Posterior cingulate gyrus (tissue), 11 donors: ENCODE results near the gene LRRC8D.

Experiments
- DNase-seq, 10 donors: peaks; one replicate each; pipeline versions ENCODE4 v3.0.0 to v3.0.0-alpha.2; 2020 to 2021; ENCODE audit warnings: mixed read lengths in 3 of 10
- intact Hi-C: fragments of 100-400 bp; cut with DNase I; formaldehyde crosslinking; loops from one replicate; pipeline ENCODE4 v1.15.1; 2023

Gene LRRC8D

DNA sequence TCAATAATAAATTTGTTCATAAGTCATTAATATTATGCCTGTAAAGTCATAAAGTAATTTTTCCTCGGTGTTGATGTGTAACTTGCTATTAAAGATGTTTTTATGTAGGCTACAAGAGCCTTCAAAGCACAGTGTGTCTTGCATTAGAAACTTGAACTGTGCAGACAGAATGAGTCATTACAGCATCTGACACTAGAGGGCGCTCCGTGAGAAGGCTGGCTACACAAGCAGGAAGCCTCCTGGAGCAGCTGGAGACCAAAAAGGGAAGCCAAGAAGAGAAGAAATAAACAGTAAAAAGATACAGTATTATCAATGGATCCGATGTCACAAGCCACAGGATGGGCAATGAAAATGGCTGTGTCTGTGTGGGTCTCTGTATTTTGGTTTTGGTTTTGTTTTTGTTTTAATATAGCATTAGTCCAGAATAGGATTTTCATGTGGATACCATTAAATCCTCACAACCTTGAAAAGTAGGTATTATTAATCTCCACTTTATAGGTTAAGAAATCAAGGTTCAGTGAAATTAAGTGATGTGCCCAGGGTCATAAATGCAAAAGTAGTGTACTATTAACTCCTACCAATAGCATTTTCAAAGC lies 16.1 kb upstream of the LRRC8D start:
- peak; percentile 66 to 97 (median 91) for DNase-seq
- intact Hi-C loops = loop anchor here (1.0 kb wide), 1 partner anchor 183 kb away; no protein-coding TSS in a partner anchor

DNA sequence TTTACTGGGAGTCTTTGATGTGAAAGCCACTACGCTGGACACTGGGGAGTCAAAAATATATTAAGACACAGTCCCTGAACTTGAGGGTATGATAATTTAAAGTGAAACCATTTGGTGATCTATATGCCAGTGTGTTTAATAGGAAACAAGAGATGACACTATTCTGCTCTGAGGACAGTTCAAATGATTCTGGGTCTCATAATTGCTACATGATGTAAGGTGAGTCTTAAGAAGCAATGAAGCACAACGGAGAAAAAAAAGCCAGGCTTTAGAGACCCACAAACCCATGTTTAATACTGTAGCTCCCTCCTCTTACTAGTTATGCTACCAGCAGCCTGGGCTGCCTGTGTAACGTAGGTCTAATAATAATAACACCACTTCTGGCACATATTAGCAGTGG lies 14.2 kb upstream of the LRRC8D start:
- intact Hi-C loops = no loop called here
- no peak for DNase-seq

DNA sequence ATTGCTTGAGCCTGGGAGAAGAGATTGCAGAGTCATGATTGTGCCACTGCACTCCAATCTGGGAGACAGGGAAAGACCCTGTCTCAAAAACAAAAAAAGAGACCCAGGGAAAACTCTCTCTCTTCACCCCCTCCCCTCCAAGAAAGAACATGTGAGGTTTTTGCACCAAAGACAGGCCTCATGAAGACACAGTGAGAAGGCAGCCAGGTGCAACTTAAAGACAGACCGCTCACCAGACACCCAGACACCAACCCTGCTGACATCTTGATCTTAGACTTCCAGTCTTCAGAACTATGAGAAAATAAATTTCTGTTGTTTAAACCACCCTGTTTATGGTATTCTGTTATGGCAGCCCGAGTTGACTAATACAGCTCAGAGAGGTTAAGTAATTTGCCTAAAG lies 13.3 kb upstream of the LRRC8D start:
- no peak for DNase-seq
- intact Hi-C loops = no loop called here

DNA sequence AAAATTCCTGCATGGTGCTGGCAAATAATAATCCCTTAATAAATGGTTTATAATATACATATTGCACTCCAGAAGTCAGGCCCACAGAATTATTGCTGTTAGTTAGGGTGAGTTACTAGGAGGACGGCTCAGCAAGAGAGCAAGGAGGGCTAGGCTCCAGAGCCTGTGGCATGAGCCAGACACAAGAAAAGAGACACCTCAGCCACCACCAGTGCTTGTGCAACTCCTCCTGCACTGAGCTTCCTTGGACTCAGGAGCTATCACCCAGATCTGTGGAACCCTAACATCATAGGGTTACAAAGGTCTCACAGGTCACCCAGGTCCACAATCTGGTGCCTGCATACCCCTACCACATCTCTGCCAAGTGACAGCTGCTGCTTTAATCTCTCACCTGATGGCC lies 12.8 kb upstream of the LRRC8D start:
- DNase-seq = no peak
- intact Hi-C loops = no loop called here

DNA sequence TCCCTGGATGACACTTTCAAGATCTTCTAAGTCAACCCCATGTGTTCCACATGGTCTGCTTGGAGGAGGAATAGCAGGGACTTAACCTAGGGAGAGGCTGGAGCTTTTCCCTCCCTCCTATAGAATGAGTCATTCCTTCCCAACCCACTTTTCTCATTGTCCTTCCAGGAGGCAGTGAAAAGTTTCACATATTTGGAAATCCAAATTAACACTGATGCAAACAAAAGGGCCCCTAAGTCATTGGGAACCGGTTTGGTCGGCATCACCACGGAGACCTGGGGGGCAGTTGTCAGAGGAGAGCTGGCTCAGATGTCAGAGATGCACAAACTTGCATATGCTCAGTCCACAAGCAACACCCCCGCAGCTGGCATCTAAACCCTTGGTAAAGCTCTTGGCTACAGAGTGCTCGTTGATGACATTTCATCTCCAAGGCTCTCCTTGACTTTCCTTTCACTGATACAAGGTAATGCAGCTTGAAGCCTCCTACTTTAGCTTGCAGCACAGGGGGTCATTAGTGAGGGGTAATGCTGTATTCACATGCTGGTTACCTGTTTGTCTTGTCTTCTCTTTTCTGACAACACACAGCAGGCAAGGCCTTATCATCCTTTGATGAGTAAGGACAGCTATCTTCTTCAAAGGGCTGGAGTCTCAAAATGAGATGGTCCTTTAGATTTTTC lies 12.3 kb upstream of the LRRC8D start:
- intact Hi-C loops = no loop called here

DNA sequence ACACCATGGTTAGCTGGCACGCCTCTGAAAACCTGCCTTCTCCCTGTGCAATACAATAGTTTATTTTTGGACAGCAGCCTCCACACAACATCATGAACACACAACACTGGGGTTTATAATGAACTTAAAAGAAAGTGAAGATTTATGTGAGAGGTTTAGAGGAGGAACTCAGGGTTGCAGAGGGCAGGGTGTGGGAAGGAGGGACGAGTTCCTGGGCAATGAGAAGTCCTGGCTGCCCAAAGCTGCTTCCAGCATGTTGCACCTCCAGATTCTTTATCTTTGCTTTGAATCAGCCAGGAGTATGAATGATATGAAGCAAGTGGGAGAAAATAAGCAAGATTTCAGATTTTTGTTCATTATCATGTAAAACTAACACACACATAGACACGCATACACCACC lies 11.3 kb upstream of the LRRC8D start:
- intact Hi-C loops = no loop called here
- DNase-seq = no peak

More for the DNA sequence above, 12.3 kb upstream of the LRRC8D start:
- DNase-seq = no peak

DNA sequence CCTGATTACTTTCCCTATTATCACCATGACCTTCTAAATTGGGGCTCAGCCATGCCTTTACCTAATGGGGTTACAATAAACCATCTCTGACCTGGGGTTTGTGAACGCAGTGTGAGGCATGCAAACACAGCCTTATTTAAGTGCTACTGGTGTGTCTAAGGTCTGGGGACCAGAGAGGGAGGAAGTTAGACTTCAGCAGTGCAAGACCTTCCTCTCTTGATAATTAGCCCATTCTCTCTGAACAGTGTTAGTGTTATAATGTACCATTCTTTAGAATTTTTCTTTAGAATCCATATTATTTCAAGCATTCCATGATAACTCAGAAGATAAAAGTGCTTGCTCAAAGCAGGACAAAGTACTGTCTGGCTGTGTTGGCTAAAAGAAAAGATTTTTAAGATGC lies 10.5 kb upstream of the LRRC8D start:
- intact Hi-C loops = no loop called here
- DNase-seq = no peak

DNA sequence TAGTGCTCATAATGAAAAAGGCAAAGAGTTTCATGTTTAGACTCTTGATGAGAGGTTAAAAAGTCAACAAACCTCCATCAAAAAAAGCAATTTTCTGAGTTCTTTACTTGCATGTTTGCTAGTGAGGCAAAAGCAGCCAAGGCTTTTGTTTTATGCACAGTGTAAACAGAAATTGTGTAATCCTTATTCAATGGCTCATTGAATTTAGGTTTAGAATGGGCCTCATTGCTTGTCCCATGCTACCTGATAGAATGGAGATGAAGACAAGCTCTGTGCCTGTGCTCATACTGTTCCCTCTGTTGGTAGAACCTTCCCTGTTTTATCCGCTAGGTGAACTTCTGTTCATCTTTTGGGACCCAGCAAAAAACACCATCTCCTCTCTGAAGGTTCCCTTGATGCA lies 10.0 kb upstream of the LRRC8D start:
- DNase-seq = no peak
- intact Hi-C loops = no loop called here

DNA sequence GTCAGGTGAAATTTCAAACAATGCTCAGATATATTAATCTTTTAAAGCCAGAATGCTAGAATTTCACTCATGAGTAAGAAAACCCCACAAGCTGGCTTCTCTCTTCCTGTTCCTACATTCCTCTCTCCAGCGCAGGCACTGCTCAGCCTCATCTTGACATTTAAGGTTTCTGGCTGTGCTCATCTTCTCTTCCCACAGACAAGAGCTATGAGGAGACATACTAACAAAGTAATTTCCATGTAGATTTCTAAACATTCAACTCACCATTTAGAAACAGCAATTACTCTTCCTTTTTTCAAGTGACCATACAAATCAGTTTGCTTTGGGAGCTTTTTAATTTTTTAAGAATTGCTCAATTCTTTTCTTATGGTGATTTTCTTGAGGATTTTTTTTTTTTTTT lies 7.8 kb upstream of the LRRC8D start:
- DNase-seq = no peak
- intact Hi-C loops = no loop called here

DNA sequence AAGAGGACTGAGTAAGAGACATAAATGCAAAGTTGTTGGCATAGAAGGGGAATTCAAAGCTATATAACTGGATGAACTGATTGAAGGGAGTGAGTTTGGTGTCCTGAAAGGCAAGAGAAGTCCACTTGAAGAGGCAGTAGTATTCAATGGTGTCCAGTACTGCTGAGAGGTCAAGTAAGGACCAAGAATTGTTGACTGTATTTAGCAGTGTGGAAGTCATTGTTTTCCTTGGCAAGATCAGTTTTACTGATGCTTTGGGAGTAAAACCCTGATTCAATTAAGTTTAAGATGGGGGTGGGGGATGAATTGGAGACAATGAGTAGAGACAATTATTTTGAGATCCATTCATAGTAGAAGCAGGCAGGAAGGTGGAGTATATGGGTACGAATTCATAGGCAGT lies 5.8 kb upstream of the LRRC8D start:
- intact Hi-C loops = no loop called here
- no peak for DNase-seq

DNA sequence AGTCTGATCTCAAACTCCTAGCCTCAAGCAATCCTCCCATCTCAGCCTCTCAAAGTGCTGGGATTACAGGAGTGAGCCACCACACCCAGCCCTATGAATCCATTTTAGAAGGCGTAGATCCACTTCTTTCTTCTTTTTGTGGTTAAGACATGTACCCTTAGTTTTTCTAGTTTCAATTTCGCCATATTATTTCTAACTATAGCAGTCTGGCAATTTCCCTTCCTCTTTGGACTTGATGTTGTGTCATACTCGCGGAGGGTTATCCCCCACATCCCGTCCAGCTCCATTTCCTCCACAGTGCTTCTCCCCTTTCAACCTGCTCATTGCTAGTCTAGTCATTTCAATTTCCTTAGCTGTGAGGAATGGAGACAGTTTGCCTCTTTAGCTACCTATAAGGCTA lies 5.2 kb upstream of the LRRC8D start:
- intact Hi-C loops = no loop called here
- no peak for DNase-seq

DNA sequence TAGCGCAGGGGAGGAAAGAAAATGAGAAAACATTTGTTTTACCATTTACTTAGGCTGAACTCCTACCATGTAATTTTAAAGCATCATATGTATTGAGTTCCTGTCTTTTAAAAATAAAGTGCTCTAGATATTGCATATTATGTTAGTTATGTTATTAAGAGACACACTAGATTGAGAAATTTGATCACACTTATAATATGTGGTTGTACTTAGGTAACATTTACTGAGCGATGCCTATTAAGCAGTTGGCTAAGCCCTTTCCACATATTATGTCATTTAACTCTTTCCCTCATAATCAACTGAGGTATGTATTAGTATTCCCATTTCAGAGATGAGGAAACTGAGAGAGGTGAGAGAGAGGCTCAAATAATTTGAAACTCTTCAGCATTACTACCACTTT lies 4.5 kb upstream of the LRRC8D start:
- intact Hi-C loops = no loop called here
- DNase-seq = no peak

DNA sequence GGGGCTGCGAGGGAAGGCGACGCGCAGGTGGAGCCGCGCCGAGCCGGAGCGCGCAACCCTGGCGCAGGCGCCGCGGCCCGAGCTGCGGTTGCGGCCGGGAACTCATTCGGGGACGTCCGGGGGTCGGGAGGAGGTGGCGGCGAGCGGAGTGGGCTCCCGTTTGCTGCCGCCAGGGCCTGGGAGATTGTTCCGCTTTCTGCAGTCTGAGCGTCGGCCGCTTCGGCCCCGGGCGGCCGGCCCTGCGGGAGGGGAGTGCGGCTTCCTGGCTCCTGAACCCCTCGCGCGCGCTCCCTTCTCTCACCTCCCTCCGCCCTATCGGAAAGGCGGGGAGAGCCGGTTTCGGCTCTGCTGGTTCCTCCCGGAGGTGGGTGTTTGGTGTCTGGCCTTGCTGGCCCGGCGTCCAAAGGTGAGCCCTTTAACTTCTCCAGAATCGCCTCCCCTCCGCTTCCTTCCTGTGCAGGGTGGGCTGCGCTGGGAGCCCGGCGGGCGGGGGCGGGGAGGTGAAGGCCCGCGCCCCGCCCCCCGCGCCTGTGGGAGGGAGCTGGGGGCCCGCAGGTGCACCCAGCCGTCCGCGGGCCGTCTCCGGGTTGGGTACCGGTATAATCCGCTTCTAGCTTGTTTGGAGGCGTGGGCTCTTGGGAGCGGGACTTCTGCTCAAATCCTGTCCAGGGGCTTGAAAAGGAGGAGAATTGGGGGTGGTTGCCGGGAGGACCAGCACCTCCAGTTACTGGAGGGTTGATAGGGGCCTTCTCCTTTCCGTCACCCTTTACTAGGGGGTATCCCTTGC lies 683 bp downstream of the LRRC8D start:
- intact Hi-C loops = loop anchor here (5.0 kb wide), 1 partner anchor 166 kb away; no protein-coding TSS in a partner anchor
- DNase-seq = peak in 8 of 10 donors; percentile 17 to 87 (median 32)

DNA sequence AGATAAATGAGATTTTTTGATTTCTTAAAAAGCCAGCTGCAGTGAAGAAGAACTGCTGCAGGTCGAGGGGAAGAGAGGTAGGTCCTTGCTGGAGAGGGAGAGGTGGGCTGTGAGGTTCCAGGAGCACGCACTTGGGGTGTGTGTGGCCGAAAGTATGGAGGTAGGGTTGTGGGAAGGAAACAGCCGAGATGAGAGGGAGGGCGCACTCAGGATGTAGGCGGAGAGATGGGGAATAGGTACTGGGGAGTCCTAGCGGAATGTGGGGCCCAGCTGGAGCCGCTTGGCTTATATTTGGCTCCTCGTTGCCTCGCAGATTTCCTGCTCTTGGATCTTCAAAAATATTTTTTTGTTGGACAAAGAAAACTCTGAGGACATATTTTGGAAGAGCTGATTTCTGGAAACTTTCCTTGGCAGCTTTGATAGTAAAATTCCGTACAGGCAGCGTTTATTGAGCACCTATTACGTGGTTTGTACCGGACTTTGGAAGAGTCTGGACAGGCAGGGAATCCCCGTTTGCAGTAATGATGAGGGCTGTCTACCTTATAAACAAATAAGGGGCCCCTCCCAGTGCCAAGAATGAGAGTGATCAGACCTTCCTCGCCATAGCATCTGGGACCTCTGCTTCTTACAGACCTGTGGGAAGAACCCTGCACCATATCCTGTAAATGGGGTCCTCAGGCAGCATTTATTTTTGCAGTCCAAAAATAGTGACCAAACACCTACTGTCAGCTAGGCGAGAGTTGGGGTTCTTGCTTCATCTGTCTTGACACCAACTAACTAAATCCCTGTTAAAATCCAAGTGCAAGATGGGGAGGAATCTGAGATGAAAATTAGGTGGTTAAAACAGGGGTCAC lies 1.5 kb downstream of the LRRC8D start:
- intact Hi-C loops = loop anchor here (5.0 kb wide), 1 partner anchor 165 kb away; no protein-coding TSS in a partner anchor

DNA sequence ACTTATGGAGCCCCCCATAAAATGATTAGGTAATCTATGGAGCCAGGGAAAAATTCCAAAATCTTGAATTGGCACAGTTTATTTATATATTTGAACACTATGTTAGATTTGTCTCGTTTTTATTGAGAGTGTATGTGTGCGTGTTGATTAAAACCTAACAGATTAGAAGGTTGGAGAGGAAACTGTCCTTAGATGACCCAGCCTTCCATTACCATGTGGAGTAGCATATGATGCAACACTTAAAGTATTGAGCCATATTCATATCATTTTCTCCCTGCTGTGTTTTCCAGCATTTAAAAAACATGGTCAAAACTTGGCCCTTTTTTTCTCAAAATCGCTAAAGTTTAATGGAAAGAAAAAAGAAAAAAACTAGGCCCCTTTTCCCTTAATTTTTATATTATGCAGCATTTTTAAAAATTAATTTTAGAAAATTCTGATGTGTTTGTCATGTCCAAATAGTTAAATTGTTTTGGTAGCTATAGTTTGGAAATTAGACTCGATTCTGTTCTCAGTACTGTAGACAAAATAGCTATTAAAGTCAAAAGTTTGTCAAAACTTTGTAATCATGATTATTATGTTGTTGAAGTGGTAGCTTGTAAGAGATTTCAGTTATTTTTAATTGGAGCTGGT lies 2.3 kb downstream of the LRRC8D start:
- no peak for DNase-seq
- intact Hi-C loops = loop anchor here (5.0 kb wide), 1 partner anchor 164 kb away; no protein-coding TSS in a partner anchor

More for the DNA sequence above, 1.5 kb downstream of the LRRC8D start:
- peak in 3 of 10 donors; percentile 17 to 79 (median 76) for DNase-seq

DNA sequence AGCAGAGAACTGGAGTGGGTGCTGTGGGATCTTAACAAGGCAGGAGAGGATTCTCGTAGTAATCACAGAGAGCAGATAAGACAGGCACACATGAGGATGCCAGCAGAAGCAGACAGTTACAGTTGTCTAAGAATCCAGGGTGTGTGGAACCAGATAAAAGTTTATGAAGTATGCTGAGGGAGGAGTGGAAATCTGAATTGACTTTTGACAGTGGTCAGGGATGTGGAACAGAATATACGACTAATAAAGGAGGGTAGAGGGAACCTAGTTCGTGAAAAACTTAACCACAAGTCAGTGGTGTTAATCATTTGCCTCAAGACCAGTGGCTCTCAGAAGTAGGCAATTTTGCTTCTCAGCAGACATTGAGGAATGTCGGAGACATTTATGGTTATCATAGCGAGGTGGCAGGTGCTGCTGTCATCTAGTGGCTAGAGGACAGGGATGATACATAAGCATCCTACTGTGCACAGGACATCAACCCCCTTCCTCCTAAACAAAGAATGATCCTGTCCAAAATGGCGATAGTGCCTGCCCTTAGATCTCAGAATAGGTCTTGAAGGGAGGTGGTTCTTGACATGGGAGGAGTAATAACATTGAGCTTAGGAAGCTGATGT lies 3.0 kb downstream of the LRRC8D start:
- intact Hi-C loops = loop anchor here (5.0 kb wide), 1 partner anchor 164 kb away; no protein-coding TSS in a partner anchor

DNA sequence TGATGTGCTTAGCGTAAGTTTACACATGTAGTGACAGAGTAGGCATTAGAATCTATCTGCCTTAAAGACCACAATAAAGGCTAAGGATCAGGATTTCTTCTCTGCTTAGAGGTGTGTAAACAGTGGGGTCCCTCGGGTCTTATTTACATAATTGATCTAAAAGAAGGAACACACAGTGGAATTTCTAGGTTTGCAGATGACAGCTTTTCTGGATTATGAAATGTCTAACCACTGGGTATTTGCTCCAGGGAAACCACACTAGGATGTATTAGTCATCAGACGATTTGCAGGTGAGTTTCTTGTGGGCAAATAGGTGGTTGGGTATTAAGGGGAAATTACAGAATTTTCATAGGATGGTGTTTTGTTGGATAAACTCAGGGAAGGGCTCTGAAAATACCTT lies 5.8 kb downstream of the LRRC8D start:
- intact Hi-C loops = no loop called here

More for the DNA sequence above, 3.0 kb downstream of the LRRC8D start:
- no peak for DNase-seq

DNA sequence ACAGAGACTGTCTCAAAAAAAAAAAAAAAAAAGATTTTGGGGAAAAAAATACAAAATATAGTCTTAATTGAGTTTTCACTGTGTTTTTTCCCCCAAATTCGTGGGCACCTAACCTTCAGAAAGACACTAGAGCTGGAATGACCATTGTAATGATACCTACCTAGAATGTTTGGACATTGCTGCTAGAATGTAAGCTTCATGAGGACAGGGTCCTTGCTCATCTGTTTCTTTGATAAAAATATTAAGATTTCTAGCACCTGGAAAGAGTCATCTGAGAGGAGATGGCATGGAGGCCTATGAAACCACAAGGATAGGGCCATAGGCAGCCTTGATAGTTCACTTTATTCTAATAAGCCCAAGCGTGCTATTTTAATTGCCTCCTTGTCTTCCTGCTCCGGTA lies 6.5 kb downstream of the LRRC8D start:
- intact Hi-C loops = no loop called here
- DNase-seq = no peak

More for the DNA sequence above, 5.8 kb downstream of the LRRC8D start:
- DNase-seq = no peak

DNA sequence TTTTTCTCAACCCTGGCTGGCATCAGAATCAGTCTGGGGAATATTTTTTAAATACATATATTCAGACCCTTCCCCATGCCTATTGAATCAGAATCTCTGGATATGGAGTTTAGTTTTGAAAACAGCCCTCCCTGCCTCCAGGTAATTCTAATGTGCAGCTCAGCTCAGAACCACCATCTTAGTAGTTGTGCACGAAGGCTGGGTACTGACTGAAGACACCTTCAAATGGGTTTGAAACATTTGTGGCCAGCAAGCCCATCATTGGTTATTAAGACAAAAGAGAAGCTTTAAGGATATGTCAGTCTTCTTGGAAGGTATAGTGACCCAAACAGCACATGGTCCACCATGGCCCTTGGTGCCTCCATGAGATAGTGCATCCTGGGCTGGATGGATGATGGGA lies 7.1 kb downstream of the LRRC8D start:
- intact Hi-C loops = no loop called here
- DNase-seq = no peak

DNA sequence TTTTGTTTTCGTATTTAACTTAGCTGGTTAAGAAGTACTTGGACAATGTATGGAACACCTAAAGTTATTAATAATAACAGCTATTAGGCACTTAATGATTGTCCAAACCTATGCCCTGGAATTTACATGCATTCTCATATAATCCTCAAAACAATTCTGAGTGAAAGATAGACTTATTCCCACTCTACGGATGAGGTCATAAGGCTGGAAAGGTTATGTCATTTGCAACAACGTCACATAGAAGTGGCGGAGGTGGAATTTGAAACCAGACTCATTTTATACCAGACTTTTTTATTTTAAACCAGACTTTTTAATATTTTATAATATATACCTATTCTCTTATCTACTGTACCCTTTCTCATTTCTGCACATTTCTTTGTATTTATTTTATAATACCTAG lies 8.4 kb downstream of the LRRC8D start:
- intact Hi-C loops = no loop called here
- DNase-seq = no peak
